Measurements from ENCODE around the gene GRB10.
A peak's percentile ranks its signal among the peaks of the same experiment; 100 is the strongest.

The GRB10 gene

GRCh38 chr7:50640779-50641178 lies 141.9 kb downstream of the GRB10 start:
- TF ChIP-seq JUND (IDR thresholded peaks at IDR 0.05; ENCODE audit: low read depth), result no peak
- in situ Hi-C loops (cut with HindIII; ENCODE audit: low pct_unique_long_range_greater_than_20kb, low sequenced_read_pairs), result no loop called here
- no peak for DNase-seq (ENCODE audit: low read depth in 1 of 2, low spot score in 1 of 2)

GRCh38 chr7:50640256-50640655 lies 142.4 kb downstream of the GRB10 start:
- DNase-seq (ENCODE audit: low read depth in 1 of 2, low spot score in 1 of 2), result no peak
- in situ Hi-C loops (cut with HindIII; ENCODE audit: low pct_unique_long_range_greater_than_20kb, low sequenced_read_pairs), result no loop called here
- no peak for TF ChIP-seq JUND (IDR thresholded peaks at IDR 0.05; ENCODE audit: low read depth)

- in situ Hi-C loops (cut with HindIII; ENCODE audit: low pct_unique_long_range_greater_than_20kb, low sequenced_read_pairs), result no loop called here
- no peak for TF ChIP-seq JUND (IDR thresholded peaks at IDR 0.05; ENCODE audit: low read depth)
- peak in 1 of 2 experiments; percentile 17 for DNase-seq (ENCODE audit: low read depth in 1 of 2, low spot score in 1 of 2)
Measured at GRCh38 chr7:50637725-50638643, 144.7 kb downstream of the GRB10 start.

- DNase-seq (ENCODE audit: low read depth in 1 of 2, low spot score in 1 of 2), result no peak
- in situ Hi-C loops (cut with HindIII; ENCODE audit: low pct_unique_long_range_greater_than_20kb, low sequenced_read_pairs), result no loop called here
- no peak for TF ChIP-seq JUND (IDR thresholded peaks at IDR 0.05; ENCODE audit: low read depth)
Measured at GRCh38 chr7:50634378-50634777, 148.3 kb downstream of the GRB10 start.

- peak in 1 of 2 experiments; percentile 29 for DNase-seq (ENCODE audit: low read depth in 1 of 2, low spot score in 1 of 2)
- TF ChIP-seq JUND (IDR thresholded peaks at IDR 0.05; ENCODE audit: low read depth), result no peak
- in situ Hi-C loops (cut with HindIII; ENCODE audit: low pct_unique_long_range_greater_than_20kb, low sequenced_read_pairs), result no loop called here
Measured at GRCh38 chr7:50633414-50633710, 149.3 kb downstream of the GRB10 start.

- DNase-seq (ENCODE audit: low read depth in 1 of 2, low spot score in 1 of 2), result peak; percentile 53 to 79
- TF ChIP-seq JUND (IDR thresholded peaks at IDR 0.05; ENCODE audit: low read depth), result no peak
- in situ Hi-C loops (cut with HindIII; ENCODE audit: low pct_unique_long_range_greater_than_20kb, low sequenced_read_pairs), result no loop called here
Measured at GRCh38 chr7:50632561-50633413, 149.9 kb downstream of the GRB10 start.

GRCh38 chr7:50631639-50632038 lies 151.1 kb downstream of the GRB10 start:
- in situ Hi-C loops (cut with HindIII; ENCODE audit: low pct_unique_long_range_greater_than_20kb, low sequenced_read_pairs), result no loop called here
- DNase-seq (ENCODE audit: low read depth in 1 of 2, low spot score in 1 of 2), result no peak
- no peak for TF ChIP-seq JUND (IDR thresholded peaks at IDR 0.05; ENCODE audit: low read depth)

GRCh38 chr7:50631100-50631499 lies 151.6 kb downstream of the GRB10 start:
- DNase-seq (ENCODE audit: low read depth in 1 of 2, low spot score in 1 of 2), result no peak
- in situ Hi-C loops (cut with HindIII; ENCODE audit: low pct_unique_long_range_greater_than_20kb, low sequenced_read_pairs), result no loop called here
- TF ChIP-seq JUND (IDR thresholded peaks at IDR 0.05; ENCODE audit: low read depth), result no peak

GRCh38 chr7:50629238-50629901 lies 153.3 kb downstream of the GRB10 start:
- DNase-seq (ENCODE audit: low read depth in 1 of 2, low spot score in 1 of 2), result no peak
- TF ChIP-seq JUND (IDR thresholded peaks at IDR 0.05; ENCODE audit: low read depth), result no peak
- in situ Hi-C loops (cut with HindIII; ENCODE audit: low pct_unique_long_range_greater_than_20kb, low sequenced_read_pairs), result no loop called here

GRCh38 chr7:50628434-50629084 lies 154.1 kb downstream of the GRB10 start:
- in situ Hi-C loops (cut with HindIII; ENCODE audit: low pct_unique_long_range_greater_than_20kb, low sequenced_read_pairs), result no loop called here
- TF ChIP-seq JUND (IDR thresholded peaks at IDR 0.05; ENCODE audit: low read depth), result no peak
- no peak for DNase-seq (ENCODE audit: low read depth in 1 of 2, low spot score in 1 of 2)

- in situ Hi-C loops (cut with HindIII; ENCODE audit: low pct_unique_long_range_greater_than_20kb, low sequenced_read_pairs), result no loop called here
- DNase-seq (ENCODE audit: low read depth in 1 of 2, low spot score in 1 of 2), result no peak
- no peak for TF ChIP-seq JUND (IDR thresholded peaks at IDR 0.05; ENCODE audit: low read depth)
Measured at GRCh38 chr7:50627824-50628361, 154.8 kb downstream of the GRB10 start.

GRCh38 chr7:50626286-50626685 lies 156.4 kb downstream of the GRB10 start:
- in situ Hi-C loops (cut with HindIII; ENCODE audit: low pct_unique_long_range_greater_than_20kb, low sequenced_read_pairs), result no loop called here
- DNase-seq (ENCODE audit: low read depth in 1 of 2, low spot score in 1 of 2), result no peak
- TF ChIP-seq JUND (IDR thresholded peaks at IDR 0.05; ENCODE audit: low read depth), result no peak

All from T47D (cell line).